ENCODE data around the gene SPAG17.

GRCh38 chr1:118104951-118105350 lies 80.1 kb downstream of the SPAG17 start:
- TF ChIP-seq ZBTB1 (CRISPR knock-in tag; IDR thresholded peaks at IDR 0.05; ENCODE audit: borderline replicate concordance): no peak
- TF ChIP-seq TCF12 (IDR thresholded peaks at IDR 0.05): no peak
- TF ChIP-seq TCF12 (CRISPR knock-in tag; IDR thresholded peaks at IDR 0.05): no peak
- TF ChIP-seq KDM5B (CRISPR knock-in tag; IDR thresholded peaks at IDR 0.05; ENCODE audit: borderline replicate concordance): no peak
- TF ChIP-seq EP300 (IDR thresholded peaks at IDR 0.05; ENCODE audit: low read depth in 2 of 2, low read length in 2 of 2): no peak
- TF ChIP-seq EP300 (CRISPR knock-in tag; IDR thresholded peaks at IDR 0.05; ENCODE audit: borderline replicate concordance): no peak
